Central memory CD4-positive, alpha-beta T cell (primary cell): ENCODE results near the gene PRR36.
A peak's percentile ranks its signal among the peaks of the same experiment; 100 is the strongest.

Source experiments
- DNase-seq: peaks from one replicate; pipeline ENCODE4 v3.0.0; 2022

Gene PRR36

DNA sequence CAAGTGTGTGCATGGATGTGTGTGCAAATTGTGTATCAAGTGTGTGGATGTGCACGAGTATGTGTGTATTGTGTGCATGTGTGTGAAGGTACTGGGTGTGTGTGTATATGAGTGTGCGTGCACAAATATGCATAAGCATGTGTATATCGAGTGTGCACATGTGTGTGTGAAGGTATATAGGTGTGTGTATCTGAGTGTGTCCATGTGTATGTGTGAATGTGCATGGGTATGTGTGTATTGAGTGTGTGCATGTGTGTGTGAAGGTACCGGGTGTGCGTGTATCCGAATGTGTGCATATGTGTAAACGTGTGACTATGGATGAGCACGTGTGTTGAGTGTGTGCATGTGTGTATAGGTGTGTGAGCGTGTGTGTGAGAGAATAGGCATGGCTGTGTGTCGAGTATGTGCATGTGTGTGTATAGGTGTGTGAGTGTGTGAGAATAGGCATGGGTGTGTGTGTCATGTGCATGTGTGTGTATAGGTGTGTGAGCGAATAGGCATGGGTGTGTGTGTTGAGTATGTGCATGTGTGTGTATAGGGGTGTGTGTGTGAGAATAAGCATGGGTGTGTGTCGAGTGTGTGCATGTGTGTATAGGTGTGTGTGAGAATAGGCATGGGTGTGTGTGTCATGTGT, 31.4 kb downstream of the PRR36 start:
- no peak for DNase-seq

DNA sequence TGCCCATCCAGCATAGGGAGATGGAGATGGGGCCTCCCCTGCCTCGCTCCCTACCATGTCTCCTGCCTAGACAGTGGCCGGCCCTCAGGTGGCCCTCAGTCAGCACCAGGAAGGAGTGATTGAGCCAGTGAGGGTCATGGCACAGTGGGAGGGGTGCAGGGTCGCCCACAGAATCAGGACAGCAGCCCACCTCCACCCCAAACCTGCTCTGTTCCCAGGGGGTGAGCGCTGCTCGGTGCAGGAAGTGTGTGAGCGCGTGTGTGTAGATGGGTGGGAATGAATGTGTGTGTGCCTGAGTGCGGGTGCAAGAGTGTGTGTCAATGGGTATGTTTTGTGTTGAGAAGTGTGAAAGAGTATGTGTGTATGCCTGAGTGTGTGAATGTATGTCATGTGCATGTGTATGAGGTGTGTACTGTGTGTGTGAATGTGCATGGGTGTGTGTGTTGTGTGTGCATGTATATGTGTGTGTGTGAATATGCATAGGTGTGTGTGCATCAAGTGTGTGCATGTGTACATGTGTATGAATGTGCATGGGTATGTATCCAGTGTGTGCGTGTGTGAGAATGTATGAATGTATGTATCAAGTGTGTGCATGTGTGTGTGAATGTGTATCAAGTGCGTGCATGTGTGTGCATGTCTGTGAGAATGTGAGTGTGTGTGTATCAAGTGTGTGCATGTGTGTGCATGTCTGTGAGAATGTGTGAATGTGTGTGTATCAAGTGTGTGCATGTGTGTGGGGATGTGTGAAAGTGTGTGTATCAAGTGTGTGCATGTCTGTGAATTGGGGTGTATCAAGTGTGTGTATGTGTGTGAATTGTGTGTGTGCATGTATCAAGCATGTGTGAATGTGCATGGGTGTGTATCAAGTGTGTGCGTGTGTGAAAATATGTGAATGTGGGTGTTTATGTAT, 32.2 kb downstream of the PRR36 start:
- no peak for DNase-seq

DNA sequence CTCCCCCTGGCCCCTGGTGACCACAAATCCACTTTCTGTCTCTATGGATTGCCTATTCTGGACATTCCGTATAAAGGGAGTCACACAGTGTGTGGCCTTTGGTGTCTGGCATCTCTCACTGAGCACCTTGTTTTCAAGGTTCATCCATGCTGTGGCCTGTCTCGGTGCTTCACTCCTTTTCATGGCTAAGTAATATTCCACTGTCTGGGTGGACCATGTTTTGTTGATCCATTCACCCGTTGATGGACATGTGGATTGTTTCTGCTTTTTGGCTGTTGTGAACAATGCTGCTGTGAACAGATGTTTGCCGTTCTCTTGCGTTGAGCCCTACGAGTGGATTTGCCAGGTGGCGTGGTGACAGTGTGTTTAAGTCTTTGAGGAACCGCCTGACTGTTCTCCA, 33.6 kb downstream of the PRR36 start:
- DNase-seq = no peak

DNA sequence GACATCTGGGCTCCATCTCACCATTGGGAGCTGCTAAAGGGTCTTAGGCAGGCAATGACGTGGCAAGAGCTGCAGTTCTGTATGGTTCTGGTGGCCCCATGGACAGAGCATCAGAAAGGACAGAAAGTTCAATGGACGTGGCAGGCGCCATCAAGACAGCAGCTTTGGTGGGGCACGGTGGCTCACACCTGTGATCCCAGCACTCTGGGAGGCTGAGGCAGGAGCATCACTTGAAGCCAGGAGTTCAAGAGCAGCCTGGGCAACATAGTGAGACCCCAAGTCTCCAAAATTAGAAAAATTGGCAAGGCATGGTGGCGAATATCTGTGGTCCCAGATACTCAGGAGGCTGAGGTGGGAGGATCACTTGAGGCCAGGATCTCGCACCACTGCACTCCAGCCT, 34.7 kb downstream of the PRR36 start:
- DNase-seq = no peak

DNA sequence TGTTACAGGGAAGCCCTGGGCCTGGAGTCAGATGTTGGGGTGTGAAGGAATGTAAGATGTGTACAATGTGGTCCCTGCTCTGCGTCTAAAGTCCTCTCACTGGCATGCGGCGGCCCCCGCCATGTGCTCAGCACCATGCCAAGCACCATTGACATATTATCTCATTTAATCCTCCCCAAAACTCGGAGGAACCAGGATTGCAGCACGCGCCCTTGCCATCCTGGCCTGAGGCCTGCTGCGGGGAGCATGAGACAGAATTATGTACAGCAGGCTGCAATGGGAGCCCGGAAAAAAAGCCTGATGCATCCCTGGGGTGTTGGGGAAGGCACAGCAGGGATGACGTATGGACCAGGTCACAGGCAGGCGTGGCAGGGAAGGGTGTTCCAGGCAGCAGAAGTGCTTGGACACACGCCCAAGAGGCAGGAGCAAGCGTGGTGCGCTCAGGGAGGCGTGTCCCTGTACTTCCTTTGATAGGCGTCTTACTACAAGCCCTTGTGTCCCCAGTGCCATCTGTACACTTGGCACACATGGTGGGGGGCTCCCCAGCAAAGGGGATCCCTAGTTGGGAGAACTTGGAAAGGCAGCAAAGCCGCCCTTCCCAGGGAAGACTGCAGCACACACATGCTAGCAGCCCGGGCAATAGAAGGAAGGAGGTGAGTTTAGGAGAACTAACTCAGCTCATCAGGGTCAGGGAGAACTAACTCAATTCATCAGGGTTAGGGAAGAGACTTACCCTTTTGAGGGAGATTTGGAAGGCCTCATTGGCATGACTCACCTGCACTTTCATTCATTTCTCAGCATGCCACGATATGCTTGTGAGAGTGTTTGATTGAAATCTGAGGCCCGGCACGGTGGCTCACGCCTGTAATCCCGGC, 40.7 kb downstream of the PRR36 start:
- no peak for DNase-seq

DNA sequence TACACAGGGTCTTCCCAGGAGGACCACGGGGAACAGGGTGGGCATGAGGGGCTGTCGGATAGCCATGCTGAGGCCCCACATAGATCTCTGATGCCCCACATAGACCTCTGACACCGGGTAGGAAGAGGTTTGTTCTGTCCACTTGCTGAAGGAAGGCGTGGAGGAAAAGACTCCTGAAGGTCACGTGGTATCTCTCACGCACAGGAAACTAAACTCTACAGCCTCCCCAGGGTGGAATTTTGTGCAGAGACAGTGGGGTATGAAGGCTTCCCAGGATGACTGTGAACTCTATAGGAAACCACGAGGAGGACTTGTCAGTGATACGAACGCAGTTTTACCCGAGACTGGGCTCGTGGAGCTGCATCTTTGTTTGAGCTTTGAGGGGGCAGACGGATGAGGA, 41.4 kb downstream of the PRR36 start:
- DNase-seq = no peak

DNA sequence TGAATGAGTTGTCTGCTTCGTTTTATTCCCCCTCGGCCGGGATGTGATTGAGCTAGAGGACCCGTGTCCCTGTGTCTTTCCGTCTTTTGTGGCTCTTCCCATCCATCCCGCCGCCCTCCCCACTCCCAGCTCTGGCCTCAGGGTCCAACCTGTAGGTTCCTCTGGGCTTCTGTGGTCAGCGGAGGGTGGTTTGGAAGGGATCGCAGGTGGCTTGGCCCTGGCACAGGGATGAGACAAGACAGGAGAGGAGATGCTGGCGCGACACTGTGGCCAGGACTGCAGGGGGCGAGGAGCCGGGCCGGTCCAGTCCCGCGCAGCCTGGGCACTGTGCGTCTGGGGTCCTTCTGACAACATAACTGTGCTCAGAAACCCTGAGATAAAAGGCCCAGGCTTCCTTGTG, 42.2 kb downstream of the PRR36 start:
- no peak for DNase-seq

DNA sequence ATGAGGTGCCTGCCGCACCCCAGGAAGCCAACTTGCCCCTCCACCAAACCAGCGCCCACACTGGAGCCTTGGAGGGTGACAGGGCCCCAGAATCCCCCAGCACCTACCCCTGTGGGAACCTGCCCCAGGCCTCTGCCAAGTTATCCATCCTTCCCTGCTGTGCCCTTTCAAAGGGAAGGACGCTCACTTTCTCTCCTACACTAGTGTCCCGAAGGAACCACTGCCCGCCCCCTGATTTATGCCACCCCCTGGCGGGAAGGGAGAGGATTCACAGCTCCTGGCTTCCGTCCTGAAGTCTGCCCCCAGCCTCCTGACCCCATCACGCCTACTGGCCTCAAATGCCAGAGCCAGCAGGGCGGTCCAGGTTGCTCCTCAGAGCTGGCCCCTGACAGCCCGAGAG, 42.7 kb downstream of the PRR36 start:
- no peak for DNase-seq

DNA sequence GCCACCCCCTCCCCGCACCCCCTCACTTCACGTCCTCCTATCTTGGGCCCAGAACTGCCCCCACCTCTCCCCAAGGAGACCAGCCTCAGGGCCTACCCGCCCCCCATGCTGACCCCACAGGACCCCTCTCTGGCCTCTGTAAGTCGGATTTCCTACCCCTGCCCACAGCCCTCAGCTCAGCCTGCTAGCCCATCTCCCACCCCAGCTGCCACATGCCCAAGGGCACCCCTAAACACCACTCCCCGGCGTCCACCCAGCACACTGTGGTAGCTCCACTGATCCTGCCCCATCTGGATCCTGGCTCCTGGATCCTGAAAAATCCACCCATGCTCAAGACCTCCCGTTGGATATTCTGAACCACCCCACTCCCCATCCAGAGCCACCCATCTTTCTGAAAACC, 43.4 kb downstream of the PRR36 start:
- no peak for DNase-seq

DNA sequence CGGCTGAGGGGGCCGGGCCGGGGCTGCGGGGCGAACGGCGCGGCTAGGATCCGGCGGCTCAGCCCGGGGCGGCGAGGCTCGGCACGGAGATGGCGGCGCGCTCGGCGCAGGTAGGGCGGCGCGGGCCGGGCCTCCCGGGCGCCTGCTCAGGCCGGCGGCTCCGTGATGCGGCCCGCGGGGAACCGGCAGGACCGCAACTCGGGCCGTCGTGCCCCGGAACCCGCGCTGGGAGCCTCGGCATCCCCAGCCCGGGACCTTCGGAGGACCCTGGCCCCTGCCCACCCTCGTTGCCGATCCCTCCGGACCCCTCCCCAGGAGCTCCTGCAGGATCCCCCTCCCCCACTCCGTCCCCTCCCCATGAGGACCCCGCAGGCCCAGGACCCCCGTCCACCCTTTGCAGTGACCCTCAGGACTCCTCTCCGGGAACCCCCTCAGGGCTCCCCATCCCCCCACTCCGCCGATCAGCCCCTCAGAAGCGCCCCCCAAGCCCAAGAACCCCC, 43.9 kb downstream of the PRR36 start:
- no peak for DNase-seq

DNA sequence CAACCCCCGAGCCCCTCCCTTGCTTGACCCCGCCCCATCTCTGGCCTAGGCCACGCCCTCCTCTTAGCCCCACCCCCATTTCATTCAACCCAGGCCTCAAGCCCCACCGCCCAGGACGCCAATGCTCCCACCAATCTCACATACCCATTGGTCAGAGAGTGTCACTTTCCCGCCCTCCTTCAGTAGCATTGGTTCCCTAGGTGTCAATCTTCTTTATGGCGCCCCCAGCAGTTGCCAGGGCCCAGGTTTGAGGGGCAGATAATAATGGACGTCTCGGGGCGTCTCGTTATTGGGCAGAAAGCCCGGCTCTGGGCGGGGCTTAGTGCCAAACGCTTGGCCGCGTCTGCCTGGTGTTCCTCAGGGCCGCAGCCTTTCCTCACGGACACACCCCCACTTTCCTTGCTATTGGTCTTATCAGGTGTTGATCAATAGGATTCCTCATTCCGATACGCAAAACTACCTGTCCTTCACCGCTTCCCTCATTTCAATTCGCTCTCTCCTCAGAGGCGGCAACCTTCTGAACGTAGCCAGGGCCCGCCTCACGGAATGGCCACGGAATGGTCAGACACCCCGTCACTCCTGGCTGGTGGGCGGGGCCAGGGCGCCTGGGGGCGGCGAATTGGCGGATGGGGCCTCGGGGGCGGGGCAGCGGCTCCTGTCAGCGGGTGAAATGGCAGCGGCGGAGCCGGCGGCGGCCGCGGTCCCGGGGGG, 44.5 kb downstream of the PRR36 start, which contains the start of gene EVI5L:
Gene EVI5L (plus strand): TSS at position 658 of the 711 bp plus-strand sequence. CDS start 16,325 bp downstream, outside the sequence.
- peak; percentile 99 for DNase-seq

DNA sequence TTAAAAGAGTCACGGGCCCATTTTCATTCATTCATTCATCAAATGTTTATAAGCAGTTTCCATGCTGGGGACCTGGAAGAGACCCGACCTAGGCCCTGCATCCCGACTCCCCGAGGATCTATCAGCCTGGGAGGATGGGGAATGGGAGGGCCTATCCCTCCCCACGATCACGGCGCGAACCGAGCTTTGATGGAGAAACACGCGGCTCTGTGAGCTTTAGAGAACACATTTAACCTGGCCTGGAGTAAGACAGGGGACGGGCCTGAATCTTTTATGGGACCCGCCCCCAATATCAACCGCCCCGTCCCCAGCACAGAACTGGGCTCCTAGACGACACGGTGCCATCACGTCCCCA, 45.0 kb downstream of the PRR36 start:
- no peak for DNase-seq

DNA sequence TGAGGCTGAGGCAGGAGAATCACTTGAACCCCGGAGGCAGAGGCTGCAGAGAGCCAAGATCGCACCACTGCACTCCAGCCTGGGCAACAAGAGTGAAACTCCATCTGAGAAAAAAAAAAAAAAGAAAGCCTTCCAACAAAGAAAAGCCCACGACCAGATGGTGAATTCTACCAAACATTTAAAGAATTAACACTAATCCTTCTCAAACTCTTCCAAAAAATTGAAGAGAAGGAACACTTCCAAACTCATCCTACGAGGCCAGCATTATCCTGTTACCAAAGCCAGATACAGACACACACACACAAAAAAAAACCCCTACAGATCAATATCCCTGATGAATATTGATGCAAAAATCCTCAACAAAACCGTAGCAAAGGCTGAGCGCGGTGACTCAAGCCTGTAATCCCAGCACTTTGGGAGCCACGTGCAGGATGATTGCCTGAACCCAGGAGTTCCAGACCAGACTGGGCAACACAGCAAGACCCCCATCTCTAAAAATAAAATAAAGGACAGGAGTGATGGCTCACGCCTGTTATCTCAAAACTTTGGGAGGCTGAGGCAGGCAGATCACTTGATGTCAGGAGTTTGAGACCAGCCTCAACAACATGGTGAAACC, 50.4 kb downstream of the PRR36 start:
- no peak for DNase-seq

DNA sequence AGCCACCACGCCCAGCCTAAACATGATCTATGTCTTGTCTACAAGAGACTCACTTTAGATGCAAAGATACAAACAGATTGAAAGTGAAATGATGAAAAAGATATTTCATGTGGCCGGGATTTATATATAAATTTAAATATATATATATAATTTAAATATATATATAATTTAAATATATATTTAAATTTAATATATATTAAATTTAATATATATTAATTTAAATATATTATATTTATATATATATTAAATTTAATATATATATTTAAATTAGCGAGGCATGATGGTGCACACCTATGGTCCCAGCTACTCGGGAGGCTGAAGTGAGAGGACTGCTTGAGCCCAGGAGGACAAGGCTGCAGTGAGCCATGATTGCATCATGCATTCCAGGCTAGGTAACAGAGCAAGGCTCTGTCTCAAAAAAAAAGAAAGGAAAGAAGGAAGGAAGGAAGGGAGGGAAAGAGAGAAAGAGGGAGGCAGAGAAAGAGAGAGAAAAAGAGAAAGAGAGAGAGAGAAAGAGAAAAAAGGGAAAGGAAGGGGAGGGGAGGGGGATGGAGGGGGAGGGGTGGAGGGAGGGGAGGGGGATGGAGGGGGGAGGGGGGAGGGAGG, 51.2 kb downstream of the PRR36 start:
- no peak for DNase-seq

DNA sequence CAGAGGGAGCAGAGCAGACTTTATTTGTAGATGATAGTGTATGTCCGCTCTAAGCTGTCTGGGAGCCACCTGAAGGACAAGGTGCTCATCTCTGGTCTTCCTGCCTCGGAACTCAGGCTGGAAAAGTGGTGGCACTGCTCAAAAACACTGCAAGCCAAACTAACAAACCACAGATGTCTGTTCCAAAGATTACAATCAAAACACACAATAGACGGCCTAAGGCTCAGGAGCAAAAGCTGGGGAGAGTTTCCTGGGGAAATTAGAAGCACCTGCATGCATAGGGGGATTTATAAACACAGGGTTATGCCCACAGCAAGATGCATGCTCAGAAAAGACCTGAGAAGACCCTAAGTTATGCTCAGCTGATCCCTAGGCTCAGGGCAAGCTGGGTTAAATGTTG, 53.6 kb downstream of the PRR36 start:
- no peak for DNase-seq

DNA sequence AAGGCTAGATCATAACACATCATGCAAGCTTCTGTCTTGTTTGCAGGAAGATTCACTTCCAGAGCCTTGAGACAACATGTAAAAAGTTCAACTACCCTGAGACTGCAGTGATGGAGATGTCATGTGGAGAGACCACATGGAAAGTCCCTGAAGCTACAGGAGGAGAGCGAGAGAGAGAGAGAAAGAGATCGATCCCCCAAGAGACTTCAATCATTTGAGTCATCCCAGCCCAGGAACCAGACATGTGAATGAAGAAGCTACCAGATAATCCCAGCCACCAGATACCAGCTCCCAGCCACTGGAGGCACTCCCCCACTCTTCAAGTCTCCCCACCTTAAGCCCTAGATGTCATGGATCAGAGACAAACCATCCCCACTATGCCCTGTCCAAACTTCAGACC, 54.9 kb downstream of the PRR36 start:
- DNase-seq = no peak

DNA sequence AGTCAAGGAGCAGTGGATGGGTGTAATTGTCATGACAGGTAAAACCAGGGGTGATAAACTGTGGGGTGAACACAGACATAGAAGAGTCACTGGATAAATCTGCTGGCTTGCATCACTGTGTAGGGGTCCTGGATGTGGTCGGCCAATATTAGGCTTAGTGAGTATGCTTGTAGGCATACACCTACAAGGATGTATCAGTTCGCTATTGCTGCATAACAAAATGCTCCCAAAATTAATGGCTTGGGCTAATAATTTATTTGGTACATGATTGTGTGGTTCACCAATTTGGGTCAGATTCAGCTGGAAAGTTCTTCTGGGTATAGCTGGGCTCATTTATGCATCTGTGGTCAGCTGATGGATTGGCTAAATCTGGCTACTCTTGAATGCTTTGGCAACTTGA, 55.4 kb downstream of the PRR36 start:
- no peak for DNase-seq
